ENCODE measurements around the gene THUMPD1. TPM values are rescaled to one million over a fixed set of nuclear protein-coding genes. Genes with fewer than 3 reads are reported as not detected.
"Not testable (repeated sequence)": the region's sequence is repeated elsewhere in the genome, so short reads cannot be mapped to it uniquely, and the experiment has no call there.

Gene THUMPD1
- total RNA-seq, 1 donor from 2014 or later: 40.7 TPM

DNA sequence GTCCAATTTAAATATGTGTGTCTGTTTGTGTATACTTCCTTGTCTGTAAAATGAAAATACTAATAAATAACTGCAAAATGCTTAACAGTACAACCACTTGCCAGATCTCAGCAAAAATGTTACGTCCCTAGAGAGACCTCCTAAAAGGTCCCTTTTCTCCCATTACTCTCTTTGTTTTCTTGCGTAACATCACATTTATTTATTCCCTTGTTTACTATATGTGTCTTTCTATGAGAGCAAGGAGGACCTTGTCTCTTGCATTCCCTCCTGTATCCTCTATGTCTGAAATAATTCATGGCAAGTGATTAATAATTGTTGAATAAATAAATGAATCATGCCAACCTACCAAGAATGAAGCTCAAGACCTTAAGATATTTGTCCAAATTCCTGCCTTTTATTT is 24.1 kb upstream of the THUMPD1 start:
- ATAC-seq (no peak), DNase-seq (no peak)
- no peaks in the 10 kb centered on the region for H3K36me3 ChIP-seq
- TF ChIP-seq, protein P1, sequence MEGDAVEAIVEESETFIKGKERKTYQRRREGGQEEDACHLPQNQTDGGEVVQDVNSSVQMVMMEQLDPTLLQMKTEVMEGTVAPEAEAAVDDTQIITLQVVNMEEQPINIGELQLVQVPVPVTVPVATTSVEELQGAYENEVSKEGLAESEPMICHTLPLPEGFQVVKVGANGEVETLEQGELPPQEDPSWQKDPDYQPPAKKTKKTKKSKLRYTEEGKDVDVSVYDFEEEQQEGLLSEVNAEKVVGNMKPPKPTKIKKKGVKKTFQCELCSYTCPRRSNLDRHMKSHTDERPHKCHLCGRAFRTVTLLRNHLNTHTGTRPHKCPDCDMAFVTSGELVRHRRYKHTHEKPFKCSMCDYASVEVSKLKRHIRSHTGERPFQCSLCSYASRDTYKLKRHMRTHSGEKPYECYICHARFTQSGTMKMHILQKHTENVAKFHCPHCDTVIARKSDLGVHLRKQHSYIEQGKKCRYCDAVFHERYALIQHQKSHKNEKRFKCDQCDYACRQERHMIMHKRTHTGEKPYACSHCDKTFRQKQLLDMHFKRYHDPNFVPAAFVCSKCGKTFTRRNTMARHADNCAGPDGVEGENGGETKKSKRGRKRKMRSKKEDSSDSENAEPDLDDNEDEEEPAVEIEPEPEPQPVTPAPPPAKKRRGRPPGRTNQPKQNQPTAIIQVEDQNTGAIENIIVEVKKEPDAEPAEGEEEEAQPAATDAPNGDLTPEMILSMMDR (IDR thresholded peaks at IDR 0.05): no peak
- H3K27ac ChIP-seq: no peak overlapping the region
- H3K4me1 ChIP-seq: peaks cover 4% of the 10 kb centered on the region
- intact Hi-C loops (cut with DNase I): no loop called here
- H3K9me3 ChIP-seq: no peaks in the 10 kb centered on the region
- H3K27me3 ChIP-seq: no peaks in the 10 kb centered on the region
- no peak overlapping the region for H3K4me3 ChIP-seq

DNA sequence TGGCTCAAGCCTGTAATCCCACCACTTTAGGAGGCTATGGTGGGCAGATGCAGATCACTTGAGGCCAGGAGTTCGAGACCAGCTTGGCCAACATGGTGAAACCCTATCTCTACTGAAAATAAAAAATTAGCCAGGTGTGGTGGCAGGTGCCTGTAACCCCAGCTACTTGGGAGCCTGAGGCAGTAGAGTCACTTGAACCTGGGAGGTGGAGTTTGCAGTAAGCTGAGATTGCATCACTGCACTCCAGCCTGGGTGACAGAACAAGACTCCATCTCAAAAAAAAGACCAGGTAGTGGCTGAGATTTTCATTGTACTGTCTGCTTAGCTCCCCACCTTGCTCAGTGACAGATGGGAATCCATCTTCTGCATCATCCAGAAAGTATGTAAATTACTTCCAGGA is 22.8 kb upstream of the THUMPD1 start:
- ATAC-seq: peak; percentile 9
- intact Hi-C loops (cut with DNase I); H3K9me3 ChIP-seq; H3K27me3 ChIP-seq; H3K36me3 ChIP-seq; H3K4me1 ChIP-seq: not testable (repeated sequence)
- peak; percentile 59 for DNase-seq
- H3K27ac ChIP-seq: peak overlapping the region; percentile 88
- H3K4me3 ChIP-seq: peak overlapping the region; percentile 53

DNA sequence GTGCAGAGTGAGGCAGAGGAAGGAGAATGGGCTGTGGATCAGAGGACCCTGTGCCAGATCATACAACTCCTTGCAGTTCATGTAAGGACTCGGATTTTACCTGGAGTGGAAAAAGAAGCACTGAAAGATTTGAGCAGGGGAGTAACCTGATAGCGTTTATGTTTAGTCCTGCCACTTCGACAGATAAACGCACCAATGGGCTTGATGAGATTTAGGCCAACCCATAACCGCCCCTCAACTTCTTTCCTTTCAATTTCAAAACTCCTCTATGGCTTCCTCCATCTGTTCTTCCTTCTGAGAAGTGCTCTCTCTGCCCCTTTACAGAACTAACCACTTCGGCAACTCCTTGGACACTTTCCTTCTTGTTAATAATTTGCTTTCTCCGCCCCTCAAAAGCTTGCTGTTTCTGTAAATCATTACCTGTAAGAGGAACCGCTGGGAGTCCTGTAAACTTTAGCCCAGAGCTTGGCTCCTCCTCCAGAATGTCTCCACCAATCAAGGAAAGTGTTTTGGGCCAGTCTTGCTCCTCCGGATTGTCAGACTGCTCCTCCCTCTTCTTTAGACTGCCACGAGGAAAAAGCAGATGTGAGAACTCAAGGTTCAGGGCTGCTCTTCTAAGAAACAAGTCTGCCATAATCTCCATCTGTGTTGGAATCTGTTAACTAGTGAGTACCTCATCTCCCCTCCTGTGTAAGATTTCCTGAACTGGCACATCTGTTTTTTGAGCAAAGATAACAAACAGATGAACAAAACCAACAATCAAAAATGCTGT is 22.0 kb upstream of the THUMPD1 start, which contains the start of gene ACSM3:
ACSM3 (plus strand) TSS at position 554 of the 772 bp plus-strand sequence. CDS start 6,021 bp downstream, outside the sequence.
- Histone ChIP-seq H3K27me3 (no peaks in the 10 kb centered on the region), H3K36me3 (no peaks in the 10 kb centered on the region), H3K4me3 (peak within 1 kb of the TSS; percentile 53), H3K27ac (peak within 1 kb of the TSS; percentile 88), H3K9me3 (no peaks in the 10 kb centered on the region), H3K4me1 (peaks cover 4% of the 10 kb centered on the region)
- TF ChIP-seq, protein P1 (IDR thresholded peaks at IDR 0.05): no peak
- intact Hi-C loops (cut with DNase I): no loop called here
- ATAC-seq (peak; percentile 99), DNase-seq (peak; percentile 64)

DNA sequence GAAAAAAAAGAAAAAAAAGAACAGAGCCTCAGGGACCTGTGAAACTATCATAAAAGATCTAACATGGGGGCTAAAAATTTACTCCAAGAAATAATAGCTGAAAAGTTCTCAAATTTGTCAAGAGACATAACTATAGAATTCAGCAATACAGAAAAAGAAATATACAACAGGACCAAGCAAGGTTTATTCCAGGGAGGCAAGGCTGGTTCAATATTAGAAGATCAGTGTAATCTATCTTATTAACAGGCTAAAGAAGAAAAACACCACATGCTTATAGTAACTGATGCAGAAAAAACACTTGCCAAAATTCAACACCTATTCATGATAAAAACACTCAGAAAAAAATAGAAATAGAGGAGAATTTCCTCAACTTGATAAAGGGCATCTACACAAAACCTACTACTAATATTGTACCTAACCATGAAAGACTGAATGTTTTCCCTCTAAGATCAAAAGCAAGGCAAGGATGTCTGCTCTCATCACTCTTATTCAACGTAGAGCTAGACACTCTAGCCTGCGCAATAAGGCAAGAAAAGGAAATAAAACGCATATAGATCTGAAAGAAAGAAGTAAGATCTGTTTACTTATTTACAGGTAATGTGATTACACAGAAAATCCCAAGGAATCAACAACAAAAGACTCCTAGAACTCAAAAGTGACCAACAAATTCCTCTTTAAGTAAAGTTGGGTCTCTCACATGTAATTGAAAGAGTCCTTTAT is 20.9 kb upstream of the THUMPD1 start:
- H3K27me3 ChIP-seq: no peaks in the 10 kb centered on the region
- intact Hi-C loops (cut with DNase I): no loop called here
- no peak for DNase-seq
- peak overlapping the region; percentile 88 for H3K27ac ChIP-seq
- H3K4me3 ChIP-seq: no peak overlapping the region
- no peak for ATAC-seq
- no peaks in the 10 kb centered on the region for H3K36me3 ChIP-seq
- H3K9me3 ChIP-seq: no peaks in the 10 kb centered on the region
- H3K4me1 ChIP-seq: peaks cover 4% of the 10 kb centered on the region
- TF ChIP-seq, protein P1 (IDR thresholded peaks at IDR 0.05): no peak

DNA sequence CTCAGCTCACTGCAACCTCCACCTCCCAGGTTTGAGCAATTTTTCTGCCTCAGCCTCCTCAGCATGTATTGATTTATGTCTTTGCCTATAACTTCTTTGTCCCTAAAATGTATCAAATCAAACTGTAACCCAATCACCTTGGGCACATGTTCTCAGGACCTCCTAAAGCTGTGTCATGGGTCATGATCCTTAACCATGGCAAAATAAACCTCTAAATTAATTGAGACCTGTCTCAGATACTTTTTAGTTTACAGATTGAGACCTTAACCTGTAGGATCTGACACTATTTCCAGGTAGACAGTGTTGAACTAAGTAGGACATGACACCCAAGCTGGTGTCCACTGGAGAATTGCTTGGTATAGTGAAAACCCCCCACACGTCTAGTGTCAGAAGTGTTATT is 19.6 kb upstream of the THUMPD1 start:
- intact Hi-C loops (cut with DNase I): no loop called here
- DNase-seq (no peak), ATAC-seq (no peak)
- Histone ChIP-seq H3K27ac (no peak overlapping the region), H3K4me1 (peaks cover 4% of the 10 kb centered on the region), H3K36me3 (no peaks in the 10 kb centered on the region), H3K9me3 (no peaks in the 10 kb centered on the region), H3K27me3 (no peaks in the 10 kb centered on the region), H3K4me3 (no peak overlapping the region)
- TF ChIP-seq, protein P1 (IDR thresholded peaks at IDR 0.05): no peak

DNA sequence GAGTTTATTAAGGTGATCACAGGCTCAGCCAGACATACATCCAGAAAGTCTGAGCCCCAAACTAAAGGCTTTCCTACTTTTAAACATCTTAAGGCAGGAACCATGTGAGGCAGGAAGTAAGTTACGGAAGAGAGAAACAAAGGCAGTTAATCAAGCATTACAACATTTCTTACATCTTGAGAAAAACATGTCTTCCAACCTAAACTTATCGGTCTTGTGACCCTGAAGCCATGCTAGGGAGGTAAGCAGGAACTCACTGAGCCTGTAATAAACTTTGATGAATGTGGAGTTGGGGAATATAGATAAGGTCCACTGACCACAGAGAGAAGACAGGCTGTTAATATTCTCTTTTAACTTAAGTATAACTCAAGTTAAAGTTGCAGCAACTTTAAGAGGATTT is 18.7 kb upstream of the THUMPD1 start:
- peaks cover 4% of the 10 kb centered on the region for H3K4me1 ChIP-seq
- no peaks in the 10 kb centered on the region for H3K9me3 ChIP-seq
- no peak overlapping the region for H3K27ac ChIP-seq
- intact Hi-C loops (cut with DNase I): no loop called here
- H3K27me3 ChIP-seq: no peaks in the 10 kb centered on the region
- TF ChIP-seq, protein P1 (IDR thresholded peaks at IDR 0.05): no peak
- no peaks in the 10 kb centered on the region for H3K36me3 ChIP-seq
- DNase-seq (no peak), ATAC-seq (no peak)
- H3K4me3 ChIP-seq: no peak overlapping the region

DNA sequence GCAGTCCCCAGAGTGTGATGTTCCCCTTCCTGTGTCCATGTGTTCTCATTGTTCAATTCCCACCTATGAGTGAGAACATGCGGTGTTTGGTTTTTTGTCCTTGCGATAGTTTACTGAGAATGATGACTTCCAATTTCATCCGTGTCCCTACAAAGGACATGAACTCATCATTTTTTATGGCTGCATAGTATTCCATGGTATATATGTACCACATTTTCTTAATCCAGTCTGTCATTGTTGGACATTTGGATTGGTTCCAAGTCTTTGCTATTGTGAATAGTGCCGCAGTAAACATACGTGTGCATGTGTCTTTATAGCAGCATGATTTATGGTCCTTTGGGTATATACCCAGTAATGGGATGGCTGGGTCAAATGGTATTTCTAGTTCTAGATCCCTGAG is 14.2 kb upstream of the THUMPD1 start:
- ATAC-seq; H3K4me1 ChIP-seq; H3K4me3 ChIP-seq; H3K27me3 ChIP-seq; DNase-seq; H3K27ac ChIP-seq; intact Hi-C loops (cut with DNase I); H3K36me3 ChIP-seq; H3K9me3 ChIP-seq: not testable (repeated sequence)
